ENCODE results near the gene PDE4DIP. TPM values are rescaled to one million over a fixed set of nuclear protein-coding genes. Genes with fewer than 3 reads are reported as not detected.
"Not testable (repeated sequence)": the region's sequence is repeated elsewhere in the genome, so short reads cannot be mapped to it uniquely, and the experiment has no call there.

Gene PDE4DIP
- total and polyA plus RNA-seq, 7 donors: 368 to 3,658 (median 2,569) TPM

- H3K4me3 ChIP-seq; H3K4me1 ChIP-seq; DNase-seq; H3K27me3 ChIP-seq (ENCODE audit: insufficient read depth in 3 of 3, low read length in 2 of 3); H3K36me3 ChIP-seq (ENCODE audit: insufficient read depth in 1 of 2, low read depth in 1 of 2); intact Hi-C loops (cut with DNase I); H3K9me3 ChIP-seq; H3K27ac ChIP-seq: not testable (repeated sequence)
- ATAC-seq: peak; percentile 44 to 69 (median 62)
- WGBS, 3 donors: 43% methylated on average over 1 of the region's 5 CpGs; no CpG with 5 or more reads in 2 of the 3 donors
Observed at GRCh38 chr1:148874408-148875388, 30.5 kb downstream of the PDE4DIP start.

- H3K27ac ChIP-seq; H3K4me3 ChIP-seq; intact Hi-C loops (cut with DNase I); H3K36me3 ChIP-seq (ENCODE audit: insufficient read depth in 1 of 2, low read depth in 1 of 2); H3K9me3 ChIP-seq; H3K4me1 ChIP-seq; H3K27me3 ChIP-seq (ENCODE audit: insufficient read depth in 3 of 3, low read length in 2 of 3); DNase-seq: not testable (repeated sequence)
- WGBS, 3 donors: no CpG with 5 or more reads among the region's 2 CpGs
- ATAC-seq: peak in 3 of 4 donors; percentile 24 to 54 (median 45)
Observed at GRCh38 chr1:148879812-148880416, 35.7 kb downstream of the PDE4DIP start.

- H3K4me3 ChIP-seq; intact Hi-C loops (cut with DNase I); ATAC-seq; H3K27ac ChIP-seq; H3K9me3 ChIP-seq; H3K27me3 ChIP-seq (ENCODE audit: insufficient read depth in 3 of 3, low read length in 2 of 3); H3K4me1 ChIP-seq; H3K36me3 ChIP-seq (ENCODE audit: insufficient read depth in 1 of 2, low read depth in 1 of 2); DNase-seq: not testable (repeated sequence)
- no CpG with 5 or more reads among the region's 1 CpG for WGBS, 3 donors
Observed at GRCh38 chr1:148881261-148881660, 37.0 kb downstream of the PDE4DIP start.

GRCh38 chr1:148885219-148885618 is 41.0 kb downstream of the PDE4DIP start:
- 46 to 71% (median 49%) methylated on average over 2 of the region's 4 CpGs for WGBS, 3 donors
- H3K27ac ChIP-seq; H3K4me1 ChIP-seq; DNase-seq; H3K27me3 ChIP-seq (ENCODE audit: insufficient read depth in 3 of 3, low read length in 2 of 3); H3K36me3 ChIP-seq (ENCODE audit: insufficient read depth in 1 of 2, low read depth in 1 of 2); ATAC-seq; H3K4me3 ChIP-seq; intact Hi-C loops (cut with DNase I); H3K9me3 ChIP-seq: not testable (repeated sequence)

GRCh38 chr1:148886293-148886692 is 42.1 kb downstream of the PDE4DIP start:
- H3K9me3 ChIP-seq; H3K4me3 ChIP-seq; ATAC-seq; intact Hi-C loops (cut with DNase I); H3K4me1 ChIP-seq; DNase-seq; H3K27me3 ChIP-seq (ENCODE audit: insufficient read depth in 3 of 3, low read length in 2 of 3); H3K27ac ChIP-seq; H3K36me3 ChIP-seq (ENCODE audit: insufficient read depth in 1 of 2, low read depth in 1 of 2): not testable (repeated sequence)
- WGBS, 3 donors: no CpG with 5 or more reads among the region's 4 CpGs

GRCh38 chr1:148888597-148888996 is 44.4 kb downstream of the PDE4DIP start:
- intact Hi-C loops (cut with DNase I); H3K27me3 ChIP-seq (ENCODE audit: insufficient read depth in 3 of 3, low read length in 2 of 3); H3K9me3 ChIP-seq; H3K36me3 ChIP-seq (ENCODE audit: insufficient read depth in 1 of 2, low read depth in 1 of 2); H3K4me1 ChIP-seq; DNase-seq: not testable (repeated sequence)
- H3K27ac ChIP-seq: peak overlapping the region; percentile 86
- peak; percentile 74 to 82 (median 80) for ATAC-seq
- WGBS, 3 donors: no CpG with 5 or more reads among the region's 5 CpGs
- peak overlapping the region; percentile 54 for H3K4me3 ChIP-seq

GRCh38 chr1:148889267-148890074 is 45.2 kb downstream of the PDE4DIP start:
- H3K4me1 ChIP-seq; H3K27me3 ChIP-seq (ENCODE audit: insufficient read depth in 3 of 3, low read length in 2 of 3); H3K9me3 ChIP-seq; intact Hi-C loops (cut with DNase I); H3K36me3 ChIP-seq (ENCODE audit: insufficient read depth in 1 of 2, low read depth in 1 of 2): not testable (repeated sequence)
- peak overlapping the region; percentile 54 for H3K4me3 ChIP-seq
- ATAC-seq: peak; percentile 76 to 86 (median 81)
- peak; percentile 8 to 53 for DNase-seq
- 23% methylated on average over 10 of the region's 28 CpGs; no CpG with 5 or more reads in 2 of the 3 donors for WGBS, 3 donors
- H3K27ac ChIP-seq: peak overlapping the region; percentile 86

GRCh38 chr1:148890075-148890568 is 45.9 kb downstream of the PDE4DIP start:
- H3K27ac ChIP-seq; H3K36me3 ChIP-seq (ENCODE audit: insufficient read depth in 1 of 2, low read depth in 1 of 2); H3K27me3 ChIP-seq (ENCODE audit: insufficient read depth in 3 of 3, low read length in 2 of 3); H3K9me3 ChIP-seq; DNase-seq; H3K4me3 ChIP-seq; H3K4me1 ChIP-seq; intact Hi-C loops (cut with DNase I): not testable (repeated sequence)
- peak; percentile 28 to 63 (median 46) for ATAC-seq
- WGBS, 3 donors: no CpG with 5 or more reads among the region's 4 CpGs

GRCh38 chr1:148894360-148895352 is 50.4 kb downstream of the PDE4DIP start:
- H3K36me3 ChIP-seq (ENCODE audit: insufficient read depth in 1 of 2, low read depth in 1 of 2); H3K9me3 ChIP-seq; H3K27ac ChIP-seq; intact Hi-C loops (cut with DNase I); H3K27me3 ChIP-seq (ENCODE audit: insufficient read depth in 3 of 3, low read length in 2 of 3); H3K4me3 ChIP-seq; DNase-seq; H3K4me1 ChIP-seq: not testable (repeated sequence)
- ATAC-seq: peak; percentile 29 to 53 (median 40)
- no CpG with 5 or more reads among the region's 5 CpGs for WGBS, 3 donors

GRCh38 chr1:148900026-148900425 is 55.8 kb downstream of the PDE4DIP start:
- H3K27me3 ChIP-seq (ENCODE audit: insufficient read depth in 3 of 3, low read length in 2 of 3); intact Hi-C loops (cut with DNase I); H3K27ac ChIP-seq; H3K4me1 ChIP-seq; H3K4me3 ChIP-seq; H3K36me3 ChIP-seq (ENCODE audit: insufficient read depth in 1 of 2, low read depth in 1 of 2); DNase-seq; H3K9me3 ChIP-seq: not testable (repeated sequence)
- ATAC-seq: peak; percentile 79 to 82 (median 82)
- WGBS, 3 donors: no CpG with 5 or more reads among the region's 5 CpGs
